GM19468 (cell line): ENCODE data around the gene GSTM3.

Experiments used
- ATAC-seq: cut with Tn5 transposase; IDR thresholded peaks from one replicate; pipeline ENCODE4 v1.9.1; 2021; ENCODE audit warnings: mild to moderate bottlenecking, moderate library complexity, moderate number of reproducible peaks; ENCODE audit not compliant: unreplicated experiment; ENCODE audit errors: extremely low read depth

The GSTM3 gene

DNA sequence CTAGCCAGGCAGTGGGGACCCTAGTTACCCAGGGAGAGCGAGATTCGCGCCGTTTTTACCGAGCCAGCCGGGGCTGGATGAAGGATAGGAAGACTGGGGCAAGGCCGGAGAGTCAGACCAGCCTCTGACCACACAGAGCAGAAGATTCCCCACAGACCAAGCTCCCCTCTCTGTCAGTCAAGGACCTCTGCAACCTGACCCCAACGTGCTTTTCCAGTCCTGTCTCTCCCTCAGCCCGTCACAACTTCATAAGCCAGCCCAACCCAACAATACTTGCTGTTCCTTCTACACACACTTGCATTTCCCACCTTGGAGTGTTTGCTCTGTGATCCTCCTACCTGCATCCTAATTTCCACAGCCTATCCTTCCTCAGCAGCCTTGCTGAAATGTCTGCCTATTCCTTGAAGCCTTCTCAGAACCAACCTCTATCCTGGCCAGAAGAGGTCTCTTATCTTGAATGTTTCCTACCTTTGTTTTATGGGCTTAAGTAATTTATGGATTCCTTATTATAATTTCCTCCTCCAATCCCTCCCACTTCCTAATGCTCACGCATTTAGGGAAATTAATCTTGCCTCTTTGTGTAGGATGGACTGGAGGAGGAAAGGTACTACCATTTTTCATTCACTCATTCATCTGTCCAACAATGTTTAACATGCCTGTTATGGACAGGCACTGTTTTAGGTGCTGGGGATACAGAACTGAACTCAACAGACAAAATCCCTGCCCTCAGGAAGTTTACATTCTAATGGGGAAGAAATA is at the start of gene GSTM3:
Gene GSTM3 (minus strand): TSS at position 424 of the 759 bp plus-strand sequence. CDS start 751 bp downstream, outside the sequence.
- ATAC-seq = no peak

DNA sequence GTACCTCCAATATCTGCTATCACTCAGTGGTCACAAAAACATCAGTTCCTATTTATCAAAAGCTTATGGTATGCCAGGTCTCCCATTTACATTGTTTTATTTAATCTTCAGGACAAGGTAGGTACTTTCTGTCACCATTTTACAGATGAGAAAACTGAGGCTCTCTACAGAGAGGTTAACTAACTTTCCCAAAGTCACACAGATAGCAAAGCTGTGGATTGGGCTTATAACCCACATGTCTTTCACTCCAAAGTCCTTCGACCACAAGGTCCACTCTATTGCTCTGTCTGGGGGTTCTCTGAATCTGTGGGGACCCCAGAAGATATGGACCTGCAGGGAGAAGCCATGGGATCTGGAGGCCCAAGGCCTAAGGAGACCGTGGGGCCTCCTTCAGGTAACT is 49.5 kb upstream of the GSTM3 start:
- no peak for ATAC-seq

DNA sequence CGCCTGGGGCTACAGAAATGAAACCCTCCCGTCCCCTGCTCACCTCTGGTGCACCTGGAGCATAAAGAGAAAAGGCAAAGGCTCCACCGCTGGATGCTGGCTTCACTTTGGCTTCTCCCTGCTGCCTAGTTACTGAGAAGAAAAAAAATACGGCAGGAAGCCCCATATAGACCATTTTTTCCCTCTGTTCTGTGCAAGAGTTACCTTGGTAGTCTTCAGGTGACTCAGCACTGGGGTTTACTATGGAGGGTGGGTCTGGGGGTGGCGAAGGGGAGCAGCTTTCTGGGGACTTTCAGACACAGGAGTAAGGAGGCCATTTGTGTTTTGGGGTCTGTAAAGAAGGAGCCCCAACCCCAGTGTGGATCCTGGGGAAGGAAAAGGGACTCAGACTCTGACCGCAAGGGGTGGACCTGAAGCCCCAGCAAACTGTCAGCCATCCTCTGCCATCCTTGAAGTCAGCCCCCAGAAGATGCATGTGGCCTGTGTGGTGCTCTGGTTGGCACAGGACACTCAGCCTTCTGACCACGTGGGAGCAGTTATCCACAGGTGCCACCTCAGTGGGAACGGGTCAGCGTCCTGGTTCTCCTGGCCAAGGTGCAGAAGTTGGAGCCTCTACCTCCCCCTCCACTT is 48.8 kb upstream of the GSTM3 start:
- no peak for ATAC-seq

DNA sequence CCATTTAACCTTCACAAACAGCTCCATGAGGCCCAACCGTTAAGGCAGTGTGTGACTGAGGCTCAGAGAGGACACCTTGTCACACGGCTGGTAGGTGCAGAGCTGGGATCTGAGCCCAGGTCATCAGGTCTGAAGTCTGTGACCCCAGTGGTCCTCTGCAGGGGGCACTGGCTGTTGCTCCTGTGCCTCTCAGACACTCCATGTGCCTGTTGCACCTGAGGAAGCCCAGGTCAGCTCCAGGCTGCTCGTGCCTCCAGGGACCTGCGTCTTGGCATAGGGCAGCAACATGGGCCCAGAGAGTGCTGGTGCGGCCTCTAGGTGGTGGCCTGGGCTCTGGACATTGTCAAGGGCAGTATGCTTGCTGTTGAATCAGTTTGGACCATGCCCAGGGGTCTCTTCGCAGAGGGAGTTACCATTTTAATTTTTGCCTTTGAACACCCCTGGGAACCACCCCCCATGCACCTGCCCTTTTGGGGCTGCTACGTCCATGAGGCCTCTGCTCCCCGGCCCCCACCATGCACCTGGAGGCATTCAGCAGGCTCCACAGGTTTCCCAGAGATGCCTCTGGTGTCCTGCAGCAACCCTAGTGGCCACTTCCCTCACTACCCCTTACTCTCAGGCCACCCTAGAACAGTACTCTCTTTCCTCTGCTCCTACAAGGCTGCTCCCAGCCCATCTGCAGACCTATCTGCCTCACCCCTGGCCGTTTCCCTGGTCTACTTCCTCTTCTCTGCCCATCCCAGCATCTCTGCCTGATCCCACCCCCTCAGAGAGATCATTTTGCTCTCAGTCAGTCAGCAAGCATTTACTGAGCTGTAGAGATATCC is 48.1 kb upstream of the GSTM3 start:
- ATAC-seq = no peak

DNA sequence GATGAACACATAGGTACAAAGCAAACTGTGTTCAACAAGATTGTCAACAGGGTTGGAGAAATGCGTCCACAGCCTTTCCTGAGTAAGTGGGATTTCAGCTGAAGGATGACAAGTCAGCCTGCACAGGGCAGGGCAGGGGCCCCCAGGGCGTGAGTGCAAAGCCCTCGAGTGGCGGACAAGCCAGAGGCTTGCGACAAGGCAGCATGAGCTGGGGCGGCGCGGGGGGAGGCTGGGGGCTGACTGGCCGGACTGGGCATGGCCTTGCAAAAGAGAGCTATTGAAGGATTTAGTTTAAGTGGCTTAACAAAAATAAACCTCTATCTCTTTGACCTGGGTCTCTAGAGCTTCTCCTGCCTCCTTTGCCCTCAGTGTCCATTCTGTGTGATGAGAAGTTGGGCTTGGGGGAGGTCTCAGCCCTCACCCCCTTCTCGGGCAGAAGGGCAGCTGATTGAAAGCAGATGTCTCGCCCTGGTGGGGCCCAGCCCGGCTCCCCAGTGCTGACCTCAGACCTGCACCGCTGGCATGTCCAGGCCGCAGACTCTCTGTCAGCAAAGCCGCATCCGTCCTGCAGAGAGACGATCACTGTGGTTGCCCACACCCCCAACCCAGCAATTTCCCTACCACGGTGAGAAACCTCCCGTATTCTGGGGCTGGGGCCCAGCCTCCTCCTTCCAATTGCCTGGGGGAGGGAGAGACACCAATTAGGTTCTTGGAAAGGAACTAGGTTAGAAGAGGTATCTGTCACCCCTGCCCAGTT is 47.2 kb upstream of the GSTM3 start:
- ATAC-seq = no peak

DNA sequence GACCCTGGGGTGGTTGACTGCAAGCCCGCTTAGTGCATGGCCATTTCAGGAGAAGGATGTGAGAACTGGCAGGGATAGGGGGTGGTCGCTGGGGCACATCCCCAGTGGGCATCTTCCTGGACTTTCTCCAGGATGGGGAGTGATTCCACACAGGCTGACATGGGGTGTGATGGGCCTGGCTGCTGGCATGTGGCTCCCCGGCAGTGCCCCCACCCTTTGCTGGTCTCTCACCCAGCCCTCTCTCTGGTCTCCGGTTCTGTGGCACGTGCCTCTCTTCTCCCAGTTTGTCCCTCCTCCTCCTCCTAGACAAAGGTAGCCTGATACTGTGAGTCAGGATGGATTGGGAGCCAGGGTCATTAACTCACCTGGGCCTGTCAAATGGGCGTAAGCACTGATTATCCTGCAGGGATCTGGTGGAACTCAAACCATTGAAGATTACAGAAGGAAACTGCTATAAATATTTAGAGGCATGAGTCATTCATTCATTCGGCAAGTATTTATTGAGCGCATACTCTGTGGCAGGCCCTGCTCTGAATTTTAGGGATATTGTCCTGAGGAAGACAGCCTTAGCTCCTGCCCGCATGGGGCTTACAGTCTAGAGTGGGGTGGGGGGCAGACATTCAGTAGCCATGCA is 46.5 kb upstream of the GSTM3 start:
- ATAC-seq = no peak

DNA sequence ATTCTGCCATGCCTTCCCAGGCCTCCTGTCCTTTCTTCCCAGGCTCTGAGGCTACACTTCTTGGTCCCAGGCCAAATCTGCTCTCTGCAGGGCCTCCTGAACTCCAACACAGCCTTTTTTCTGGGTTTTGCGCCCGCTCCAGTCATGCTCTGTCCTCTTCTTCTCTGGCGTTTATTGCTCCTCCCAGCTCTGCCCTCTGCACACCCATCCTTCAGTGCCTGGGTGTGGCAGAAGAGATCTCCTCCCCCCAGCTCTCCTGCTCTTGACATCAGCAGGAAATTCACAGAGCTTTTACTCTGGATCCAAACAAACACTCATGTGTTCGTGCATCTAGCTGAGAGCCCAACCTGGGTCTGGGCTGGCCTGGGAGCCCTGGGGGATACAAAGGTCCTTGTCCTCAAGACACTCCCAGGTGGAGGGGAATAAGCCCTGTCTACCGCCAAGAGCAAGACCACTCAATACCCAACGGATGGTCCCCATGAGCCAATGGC is 45.7 kb upstream of the GSTM3 start:
- ATAC-seq = no peak

DNA sequence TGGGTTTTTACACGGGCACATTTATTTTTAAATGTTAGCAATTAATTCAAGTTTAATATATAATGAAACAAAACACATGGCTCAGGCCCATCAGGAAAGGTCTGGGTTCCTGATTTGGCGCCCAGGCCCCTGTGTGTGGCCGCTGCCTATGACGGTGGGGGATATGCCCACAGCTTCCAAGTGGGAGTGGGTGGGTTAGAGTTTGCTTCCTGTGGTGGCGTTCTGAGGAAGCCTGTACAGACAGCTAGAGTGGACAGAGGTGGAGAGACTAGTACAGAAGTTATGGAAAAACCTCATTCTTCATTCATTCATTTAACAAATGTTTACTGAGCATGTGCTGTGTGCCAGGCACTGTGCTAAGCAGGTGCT is 45.3 kb upstream of the GSTM3 start:
- no peak for ATAC-seq

DNA sequence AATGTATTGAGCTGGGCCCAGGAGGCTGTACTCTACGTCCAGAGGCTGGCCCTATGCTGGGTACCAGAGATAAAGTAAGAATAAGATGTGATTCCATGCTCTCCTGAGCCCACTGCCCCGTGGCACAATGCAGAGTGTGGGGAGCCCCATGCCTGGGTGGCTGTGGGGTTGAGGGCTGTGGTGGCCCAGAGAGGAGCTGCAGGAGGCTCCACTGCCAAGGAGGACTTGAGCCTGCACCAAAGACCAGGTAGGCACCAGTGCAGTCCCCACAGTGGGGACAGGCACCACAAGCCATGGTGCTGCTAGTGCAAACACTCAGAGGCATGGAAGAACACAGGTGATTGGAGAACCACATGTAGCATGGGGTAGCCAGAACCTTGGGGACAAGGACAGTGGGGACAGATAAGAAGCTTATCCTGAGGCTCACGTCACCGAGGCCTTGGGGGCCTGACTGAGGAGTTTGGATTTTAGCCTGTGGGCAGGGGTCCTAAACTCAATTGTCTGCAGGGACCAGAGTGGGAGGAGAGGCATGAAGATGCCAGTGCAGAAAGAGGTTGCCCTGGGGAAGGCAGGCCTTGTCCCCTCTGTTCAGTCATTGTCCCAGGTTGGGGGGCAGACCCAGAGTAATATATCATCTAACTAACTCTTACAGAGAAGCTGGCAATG is 44.7 kb upstream of the GSTM3 start:
- no peak for ATAC-seq

DNA sequence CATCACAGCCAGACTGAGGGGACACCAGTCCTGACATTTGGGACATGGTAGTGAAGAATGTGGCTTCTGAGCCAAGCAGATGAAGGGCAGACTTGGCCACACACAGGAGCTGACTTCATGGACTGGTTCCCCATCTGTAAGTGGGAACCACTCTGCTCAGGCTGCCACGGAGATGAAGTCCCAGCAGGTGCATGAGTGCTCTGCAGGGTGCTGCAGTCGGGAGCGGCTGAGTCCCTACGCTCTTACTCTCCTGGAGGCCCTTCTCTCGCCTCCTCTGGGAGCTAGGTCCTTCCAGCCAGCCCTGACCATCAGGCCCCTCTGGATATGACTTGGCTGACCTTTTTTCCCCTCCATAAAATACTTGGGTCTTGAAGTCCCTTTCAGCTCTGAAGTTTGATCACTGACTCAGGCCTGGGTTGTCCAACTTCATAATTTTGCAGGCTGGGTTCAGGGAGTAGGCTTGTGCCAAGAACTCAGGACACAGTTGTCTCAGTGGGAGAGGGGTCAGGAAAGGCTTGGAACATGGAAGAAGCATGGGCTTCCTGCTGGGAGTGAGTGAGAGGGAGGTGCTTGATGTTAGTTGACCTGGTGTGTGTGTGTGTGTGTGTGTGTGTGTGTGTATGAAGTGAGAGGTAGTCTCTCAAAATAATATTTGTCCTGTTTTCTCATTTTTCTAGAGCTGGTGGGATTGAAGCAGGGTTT is 43.9 kb upstream of the GSTM3 start:
- no peak for ATAC-seq

DNA sequence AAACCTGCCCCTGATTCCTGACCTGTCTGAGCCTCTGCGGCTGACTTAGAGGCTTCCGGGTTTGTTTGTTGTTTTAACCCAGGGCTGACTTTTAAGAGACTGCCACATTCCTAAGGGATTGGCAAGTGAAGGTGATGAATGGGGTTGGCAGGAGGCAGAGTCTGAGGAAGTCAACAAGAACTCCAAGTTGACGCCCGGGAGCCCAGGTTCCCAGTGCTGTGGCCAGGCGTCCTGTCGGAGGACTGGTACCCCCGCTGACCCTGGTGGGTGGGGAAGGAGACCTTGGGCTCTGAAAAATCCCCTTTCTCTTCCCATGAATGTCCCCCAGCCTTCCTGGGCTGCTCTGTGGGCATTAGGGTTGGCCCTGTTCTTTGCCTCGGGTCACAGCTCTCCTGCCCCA is 42.6 kb upstream of the GSTM3 start:
- no peak for ATAC-seq

DNA sequence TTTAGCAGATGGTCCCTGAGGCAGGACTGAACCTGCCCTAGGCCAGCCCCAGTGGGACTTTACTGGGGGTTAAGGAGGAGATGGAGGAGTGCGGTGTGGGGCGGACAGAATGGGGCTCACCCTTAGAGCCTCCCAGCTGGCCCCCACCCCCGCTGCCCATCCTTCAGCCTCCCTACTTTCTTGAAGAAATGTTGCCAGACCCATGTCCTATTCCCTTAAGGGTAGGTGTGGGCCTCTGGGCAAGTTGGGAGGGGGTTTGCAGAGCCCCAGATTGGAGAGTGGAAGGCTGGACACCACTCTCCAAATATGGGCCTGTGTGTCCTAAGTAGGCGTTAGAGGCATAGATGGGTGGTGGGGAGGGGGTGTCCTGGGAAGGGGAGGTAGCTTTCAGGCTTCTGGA is 42.1 kb upstream of the GSTM3 start:
- no peak for ATAC-seq

DNA sequence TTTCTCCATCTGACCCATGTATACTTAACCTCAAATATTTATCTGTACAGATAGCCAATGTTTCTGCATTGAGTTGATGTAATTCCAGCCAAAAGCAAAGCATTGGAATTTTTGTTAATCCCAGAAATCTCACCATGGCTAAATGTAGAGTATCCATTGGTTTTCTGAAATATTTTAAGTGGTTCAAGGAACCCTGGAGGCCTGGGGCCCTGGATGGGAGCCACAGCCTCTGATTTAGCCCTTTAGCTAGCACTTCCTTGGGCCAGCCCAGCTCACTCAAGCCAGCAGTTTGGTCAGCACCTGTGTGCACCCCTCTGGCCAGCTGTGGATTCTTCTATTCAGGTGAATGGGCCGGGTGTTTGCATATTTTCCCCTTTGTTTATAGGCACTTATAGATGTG is 41.7 kb upstream of the GSTM3 start:
- ATAC-seq = no peak

DNA sequence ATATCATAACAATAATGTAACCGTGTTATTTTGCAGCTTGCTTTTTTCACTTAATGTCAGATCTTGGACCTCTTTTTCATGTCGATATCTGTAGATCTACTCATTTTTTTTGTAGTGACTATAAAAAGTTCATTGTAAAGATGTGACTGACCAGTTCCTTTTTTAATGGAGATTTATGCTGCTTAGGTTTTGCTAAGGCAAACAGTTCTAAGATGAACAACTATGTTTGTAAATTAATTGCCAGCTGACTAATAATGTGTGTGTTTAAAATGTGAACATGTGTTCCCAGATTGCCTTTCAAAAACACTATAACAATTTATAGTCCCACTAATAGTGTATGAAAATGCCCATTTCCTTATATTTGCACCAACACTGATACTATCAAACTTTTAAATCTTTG is 41.0 kb upstream of the GSTM3 start:
- ATAC-seq = no peak

DNA sequence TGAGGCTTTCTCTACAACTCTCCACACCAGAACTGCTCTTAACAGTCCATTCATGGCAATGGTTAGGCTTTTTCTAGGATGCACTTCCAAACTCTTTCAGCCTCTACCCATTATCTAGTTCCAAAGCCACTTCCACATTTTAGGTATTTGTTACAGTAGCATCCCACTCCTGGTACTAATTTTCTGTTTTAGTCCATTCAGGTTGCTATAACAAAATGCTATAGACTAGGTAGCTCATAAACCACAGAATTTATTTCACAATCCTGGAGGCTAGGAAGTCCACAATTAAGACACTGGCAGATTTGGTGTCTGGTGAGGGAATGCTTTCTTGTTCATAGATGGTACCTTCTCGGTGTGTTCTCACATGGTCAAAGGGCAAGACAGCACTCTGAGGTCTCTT is 40.1 kb upstream of the GSTM3 start:
- no peak for ATAC-seq

DNA sequence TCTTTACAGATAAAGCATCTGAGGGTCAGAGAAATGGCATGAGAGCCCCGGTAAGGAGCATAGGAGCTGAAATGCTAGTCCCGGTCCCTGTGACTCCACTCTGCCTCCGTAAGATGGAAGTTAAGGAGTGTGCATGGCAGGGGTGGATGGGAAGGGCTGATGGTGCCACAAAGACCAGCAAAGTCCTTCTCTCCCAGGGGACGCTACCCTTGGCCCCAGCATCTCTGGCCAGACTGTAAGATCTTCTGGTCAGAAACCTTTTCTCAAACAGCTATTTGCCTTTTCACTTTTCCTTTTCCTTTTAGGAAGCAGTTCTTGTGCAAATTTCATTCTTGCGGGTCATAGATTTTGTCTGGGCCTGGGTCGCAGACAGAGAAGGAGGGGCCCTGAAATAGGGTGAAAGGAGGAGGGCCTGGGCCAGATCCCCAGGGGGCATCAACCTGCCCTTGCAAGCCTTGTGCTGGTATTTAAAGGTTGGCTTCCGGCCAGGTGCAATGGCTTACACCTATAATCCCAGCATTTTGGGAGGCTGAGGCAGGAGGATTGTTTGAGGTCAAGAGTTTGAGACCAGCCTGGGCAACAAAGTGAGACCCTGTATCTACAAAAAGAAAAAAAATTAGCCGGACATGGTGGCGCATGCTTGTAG is 37.3 kb upstream of the GSTM3 start:
- no peak for ATAC-seq

DNA sequence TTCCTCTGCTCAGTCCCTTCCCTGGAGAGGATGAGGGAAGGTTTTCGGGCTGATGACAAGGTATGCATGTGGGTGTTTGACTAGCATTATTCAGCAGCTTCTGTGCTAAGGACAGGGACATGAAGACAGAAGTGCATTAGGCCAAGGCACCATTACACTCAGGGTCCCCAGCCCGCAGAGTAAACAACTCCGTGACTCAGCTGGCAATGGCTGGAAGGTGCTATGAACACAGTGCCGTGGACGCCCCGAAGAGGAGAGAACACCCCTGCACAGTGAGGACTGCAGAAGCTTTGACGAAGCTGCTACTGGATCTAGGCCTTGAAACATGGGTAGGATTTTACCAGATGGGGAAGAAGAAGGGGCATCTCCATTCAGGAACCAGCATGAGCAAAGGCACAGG is 36.6 kb upstream of the GSTM3 start:
- no peak for ATAC-seq

DNA sequence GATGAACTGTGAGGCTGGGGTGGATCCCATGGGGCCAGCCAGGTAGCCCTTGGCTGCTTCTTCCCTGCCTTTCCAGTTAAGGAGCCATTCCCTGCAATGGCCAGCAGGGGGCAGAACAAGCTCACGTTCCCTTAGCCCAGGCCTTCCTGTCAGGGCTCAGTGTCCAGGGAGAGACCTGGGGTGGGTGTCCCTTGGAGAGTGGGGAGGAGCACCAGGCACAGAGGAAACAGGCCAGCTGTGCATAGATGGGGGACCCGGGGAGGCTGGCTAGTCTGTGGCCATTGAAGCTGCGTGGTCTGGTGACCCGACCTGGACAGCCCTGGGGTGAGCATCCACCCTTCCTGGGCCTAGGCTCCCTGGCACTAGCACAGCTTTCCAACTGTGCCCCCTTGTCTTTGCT is 36.1 kb upstream of the GSTM3 start:
- no peak for ATAC-seq
